ENCODE measurements around the gene C1orf35.

DNA sequence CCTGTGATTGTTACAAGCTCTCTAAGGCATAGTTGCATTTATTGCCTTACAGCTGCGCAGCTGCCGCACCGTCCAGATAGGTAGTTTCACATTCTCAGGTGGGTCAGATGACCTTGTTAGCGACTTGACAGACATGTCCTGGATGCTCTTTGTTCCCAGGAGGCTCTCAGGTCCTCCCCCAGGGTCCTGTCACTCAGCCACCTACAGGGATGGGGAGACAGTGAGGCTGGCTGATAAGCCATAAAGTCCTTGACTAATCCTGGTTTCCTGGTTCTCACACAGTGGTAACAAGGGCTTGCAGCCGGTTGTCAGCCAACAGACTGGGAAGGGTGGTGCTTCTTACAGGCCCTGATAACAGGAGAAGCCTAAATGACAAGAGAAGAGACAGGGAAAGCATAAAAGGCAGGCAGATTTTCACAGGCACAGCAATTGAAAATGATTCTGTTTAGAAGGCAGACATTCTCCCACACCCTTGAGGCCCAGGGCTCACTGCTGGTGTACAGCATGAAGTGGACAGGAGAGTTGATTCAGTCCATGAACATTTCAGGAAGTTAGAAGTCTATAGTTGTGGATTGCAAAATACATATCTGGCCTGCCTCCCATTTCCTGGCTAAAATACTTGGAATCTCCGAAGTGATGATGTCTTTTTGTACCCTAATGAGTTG, 17.7 kb downstream of the C1orf35 start:
- TF ChIP-seq CTCF (IDR thresholded peaks at IDR 0.05; ENCODE audit: insufficient read depth, low read length) (no peak), SPI1 (IDR thresholded peaks at IDR 0.05; ENCODE audit: borderline replicate concordance, low read depth) (no peak), POLR2AphosphoS5 (IDR thresholded peaks at IDR 0.05; ENCODE audit: low read depth) (no peak)
- TF ChIP-seq, protein P1, sequence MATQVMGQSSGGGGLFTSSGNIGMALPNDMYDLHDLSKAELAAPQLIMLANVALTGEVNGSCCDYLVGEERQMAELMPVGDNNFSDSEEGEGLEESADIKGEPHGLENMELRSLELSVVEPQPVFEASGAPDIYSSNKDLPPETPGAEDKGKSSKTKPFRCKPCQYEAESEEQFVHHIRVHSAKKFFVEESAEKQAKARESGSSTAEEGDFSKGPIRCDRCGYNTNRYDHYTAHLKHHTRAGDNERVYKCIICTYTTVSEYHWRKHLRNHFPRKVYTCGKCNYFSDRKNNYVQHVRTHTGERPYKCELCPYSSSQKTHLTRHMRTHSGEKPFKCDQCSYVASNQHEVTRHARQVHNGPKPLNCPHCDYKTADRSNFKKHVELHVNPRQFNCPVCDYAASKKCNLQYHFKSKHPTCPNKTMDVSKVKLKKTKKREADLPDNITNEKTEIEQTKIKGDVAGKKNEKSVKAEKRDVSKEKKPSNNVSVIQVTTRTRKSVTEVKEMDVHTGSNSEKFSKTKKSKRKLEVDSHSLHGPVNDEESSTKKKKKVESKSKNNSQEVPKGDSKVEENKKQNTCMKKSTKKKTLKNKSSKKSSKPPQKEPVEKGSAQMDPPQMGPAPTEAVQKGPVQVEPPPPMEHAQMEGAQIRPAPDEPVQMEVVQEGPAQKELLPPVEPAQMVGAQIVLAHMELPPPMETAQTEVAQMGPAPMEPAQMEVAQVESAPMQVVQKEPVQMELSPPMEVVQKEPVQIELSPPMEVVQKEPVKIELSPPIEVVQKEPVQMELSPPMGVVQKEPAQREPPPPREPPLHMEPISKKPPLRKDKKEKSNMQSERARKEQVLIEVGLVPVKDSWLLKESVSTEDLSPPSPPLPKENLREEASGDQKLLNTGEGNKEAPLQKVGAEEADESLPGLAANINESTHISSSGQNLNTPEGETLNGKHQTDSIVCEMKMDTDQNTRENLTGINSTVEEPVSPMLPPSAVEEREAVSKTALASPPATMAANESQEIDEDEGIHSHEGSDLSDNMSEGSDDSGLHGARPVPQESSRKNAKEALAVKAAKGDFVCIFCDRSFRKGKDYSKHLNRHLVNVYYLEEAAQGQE (IDR thresholded peaks at IDR 0.05; ENCODE audit: insufficient replicate concordance, low read depth): no peak
